K562 (cell line): Measurements from ENCODE around the gene AMIGO1. TPM values are rescaled to one million over a fixed set of nuclear protein-coding genes. Genes with fewer than 3 reads are reported as not detected.
A peak's percentile ranks its signal among the peaks of the same experiment; 100 is the strongest.

Experiments
- DIDO1 ChIP-seq: fragments of 450-650 bp; IDR thresholded peaks from 2 replicates; pipeline ENCODE4 v1.6.1; 2016; ENCODE audit warnings: low read depth, missing biosample characterization, missing genetic modification characterization
- DPF2 ChIP-seq: fragments of 450-650 bp; IDR thresholded peaks from 2 replicates; pipeline ENCODE4 v1.6.1; 2016
- GATA2 ChIP-seq: sonication (generic); formaldehyde crosslinking; IDR thresholded peaks from 2 replicates; pipeline ENCODE4 v1.4.0; 2020; ENCODE audit warnings: mild to moderate bottlenecking, missing genetic modification reagents
- HDGF ChIP-seq: fragments of 450-650 bp; IDR thresholded peaks from 2 replicates; pipeline ENCODE4 v1.6.1; 2016
- HOXB6 ChIP-seq: fragments of 250-450 bp; sonication (Bioruptor Pico); IDR thresholded peaks from 2 replicates; pipeline ENCODE4 v1.5.1; 2022; ENCODE audit warnings: mild to moderate bottlenecking, borderline replicate concordance
- KAT2B ChIP-seq: IDR thresholded peaks from one replicate; pipeline ENCODE4 v1.6.1; 2012; ENCODE audit warnings: low read depth, mild to moderate bottlenecking, control low read depth, inconsistent platforms, low read length, moderate library complexity
- LEF1 ChIP-seq: fragments of 450-650 bp; IDR thresholded peaks from 2 replicates; pipeline ENCODE4 v1.6.1; 2016; ENCODE audit warnings: mild to moderate bottlenecking
- MCM5 ChIP-seq: fragments of 450-650 bp; IDR thresholded peaks from 2 replicates; pipeline ENCODE4 v1.6.1; 2016; ENCODE audit warnings: low read depth
- SREBF2 ChIP-seq: sonication (generic); formaldehyde crosslinking; IDR thresholded peaks from 2 replicates; pipeline ENCODE4 v1.4.0; 2020; ENCODE audit warnings: mild to moderate bottlenecking, missing genetic modification reagents
- ZKSCAN3 ChIP-seq: fragments of 250-450 bp; sonication (Bioruptor Pico); IDR thresholded peaks from 2 replicates; pipeline ENCODE4 v1.4.0; 2020
- ZNF282 ChIP-seq: sonication (generic); formaldehyde crosslinking; IDR thresholded peaks from 2 replicates; pipeline ENCODE4 v1.8.1; 2023; ENCODE audit warnings: missing genetic modification reagents
- ZNF584 ChIP-seq: fragments of 200-800 bp; sonication (Bioruptor generic); IDR thresholded peaks from 2 replicates; pipeline ENCODE4 v1.6.1; 2016; ENCODE audit warnings: low read depth, mild to moderate bottlenecking, missing genetic modification characterization, missing compliant biosample characterization
- ZNF76 ChIP-seq: fragments of 250-450 bp; sonication (Bioruptor Pico); IDR thresholded peaks from 2 replicates; pipeline ENCODE4 v1.4.0; 2020; ENCODE audit warnings: mild to moderate bottlenecking, moderate library complexity, borderline replicate concordance
- ZZZ3 ChIP-seq: fragments of 450-650 bp; IDR thresholded peaks from 2 replicates; pipeline ENCODE4 v1.6.1; 2016; ENCODE audit warnings: antibody characterized with exemption, mild to moderate bottlenecking, moderate library complexity
- polyA plus RNA-seq, 8 experiments: library from polyadenylated mRNA; depleted of rRNA in 4 of 8; stranded (reverse) in 5 of 8; unstranded in 3 of 8; fragments of >200 nt; fragmentation: Nextera tagmentation in 2 of 8; fragmentation: Illumina TruSeq in 1 of 8; extraction: Ambion mirVana in 2 of 8; extraction: Trizol in 1 of 8; gene quantifications; 2 replicates each; pipeline versions ENCODE4 v1.2.1 to v1.2.3, GENCODE V29; 2011 to 2014; ENCODE audit warnings: inconsistent platforms in 1 of 8, missing spikeins in 1 of 8
- total RNA-seq, 7 experiments: library from RNA; depleted of rRNA in 6 of 7; stranded (reverse); fragments of >200 nt in 6 of 7; fragmentation: Illumina TruSeq in 2 of 7; extraction: Trizol in 2 of 7; gene quantifications; 2 replicates each; pipeline versions ENCODE4 v1.2.1 to v1.2.3, GENCODE V29; 2011 to 2021; ENCODE audit warnings: low replicate concordance in 1 of 7
- TF ChIP-seq, protein P1 (sequence below): fragments of 250-450 bp; sonication (Bioruptor Pico); IDR thresholded peaks from 2 replicates; pipeline ENCODE4 v1.8.0; 2021; ENCODE audit warnings: moderate library complexity, mild to moderate bottlenecking, inconsistent platforms
- TF ChIP-seq, protein P2 (sequence below), 2 experiments: fragments of 450-650 bp; conservative IDR thresholded peaks; 2 replicates each; pipeline ENCODE4 v1.6.1; 2017; ENCODE audit warnings: mild to moderate bottlenecking in 2 of 2, moderate library complexity in 2 of 2
- TF ChIP-seq, protein P3 (sequence below): fragments of 450-650 bp; IDR thresholded peaks from 2 replicates; pipeline ENCODE4 v1.7.0; 2016; ENCODE audit warnings: borderline replicate concordance
- TF ChIP-seq, protein P4 (sequence below): fragments of 200-800 bp; sonication (Bioruptor generic); IDR thresholded peaks from 2 replicates; pipeline ENCODE4 v1.6.1; 2016; ENCODE audit warnings: missing genetic modification characterization, missing compliant biosample characterization

Gene AMIGO1
- total and polyA plus RNA-seq, 9 of the 15 experiments (the other 6 are each of a cell fraction or from before 2014, with no cell fraction given), result 0.24 to 1.0 (median 0.54) TPM

DNA sequence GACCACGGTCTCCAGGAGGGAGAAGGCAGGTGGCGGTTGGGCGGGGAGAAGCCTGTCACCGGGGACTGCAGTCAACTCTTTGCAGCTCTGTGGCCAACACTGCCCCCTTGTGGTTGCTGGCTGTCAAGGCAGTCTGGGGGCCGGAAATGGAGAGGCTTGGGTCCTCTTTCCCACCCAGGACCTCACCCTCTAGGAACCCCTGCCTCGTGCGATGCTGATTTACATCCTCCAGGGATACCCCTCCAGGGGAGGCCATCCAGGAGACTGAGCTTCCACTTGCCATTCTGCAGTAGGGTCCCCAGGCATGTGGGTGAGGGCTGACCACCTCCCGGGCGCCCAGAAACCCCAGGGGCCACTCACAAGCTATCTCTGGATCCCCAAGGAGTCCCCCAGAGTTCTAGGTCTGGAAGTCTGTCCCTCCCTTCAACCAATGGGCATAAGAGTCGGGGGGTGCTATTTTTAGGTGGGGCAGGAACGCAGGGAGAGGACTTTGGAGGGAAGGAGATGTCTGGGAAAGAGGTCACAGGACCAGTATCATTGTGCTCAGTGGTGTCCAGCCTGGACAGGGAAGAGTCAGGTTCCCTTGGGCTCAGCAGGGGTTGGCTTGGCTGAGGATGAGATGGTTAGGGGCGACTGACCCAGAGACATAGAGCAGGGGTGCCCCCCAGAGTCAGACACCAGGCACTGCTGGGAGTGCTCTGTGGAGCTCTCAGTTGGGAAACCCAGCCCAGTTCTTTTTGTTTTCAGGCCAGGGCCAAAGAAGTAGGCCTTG lies 23.0 kb upstream of the AMIGO1 start (continued):
- TF ChIP-seq ZNF282 (CRISPR knock-in tag), result no peak
- TF ChIP-seq ZKSCAN3 (CRISPR knock-in tag), result no peak
- TF ChIP-seq, protein P1, sequence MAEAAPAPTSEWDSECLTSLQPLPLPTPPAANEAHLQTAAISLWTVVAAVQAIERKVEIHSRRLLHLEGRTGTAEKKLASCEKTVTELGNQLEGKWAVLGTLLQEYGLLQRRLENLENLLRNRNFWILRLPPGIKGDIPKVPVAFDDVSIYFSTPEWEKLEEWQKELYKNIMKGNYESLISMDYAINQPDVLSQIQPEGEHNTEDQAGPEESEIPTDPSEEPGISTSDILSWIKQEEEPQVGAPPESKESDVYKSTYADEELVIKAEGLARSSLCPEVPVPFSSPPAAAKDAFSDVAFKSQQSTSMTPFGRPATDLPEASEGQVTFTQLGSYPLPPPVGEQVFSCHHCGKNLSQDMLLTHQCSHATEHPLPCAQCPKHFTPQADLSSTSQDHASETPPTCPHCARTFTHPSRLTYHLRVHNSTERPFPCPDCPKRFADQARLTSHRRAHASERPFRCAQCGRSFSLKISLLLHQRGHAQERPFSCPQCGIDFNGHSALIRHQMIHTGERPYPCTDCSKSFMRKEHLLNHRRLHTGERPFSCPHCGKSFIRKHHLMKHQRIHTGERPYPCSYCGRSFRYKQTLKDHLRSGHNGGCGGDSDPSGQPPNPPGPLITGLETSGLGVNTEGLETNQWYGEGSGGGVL, result no peak
- TF ChIP-seq, protein P2, sequence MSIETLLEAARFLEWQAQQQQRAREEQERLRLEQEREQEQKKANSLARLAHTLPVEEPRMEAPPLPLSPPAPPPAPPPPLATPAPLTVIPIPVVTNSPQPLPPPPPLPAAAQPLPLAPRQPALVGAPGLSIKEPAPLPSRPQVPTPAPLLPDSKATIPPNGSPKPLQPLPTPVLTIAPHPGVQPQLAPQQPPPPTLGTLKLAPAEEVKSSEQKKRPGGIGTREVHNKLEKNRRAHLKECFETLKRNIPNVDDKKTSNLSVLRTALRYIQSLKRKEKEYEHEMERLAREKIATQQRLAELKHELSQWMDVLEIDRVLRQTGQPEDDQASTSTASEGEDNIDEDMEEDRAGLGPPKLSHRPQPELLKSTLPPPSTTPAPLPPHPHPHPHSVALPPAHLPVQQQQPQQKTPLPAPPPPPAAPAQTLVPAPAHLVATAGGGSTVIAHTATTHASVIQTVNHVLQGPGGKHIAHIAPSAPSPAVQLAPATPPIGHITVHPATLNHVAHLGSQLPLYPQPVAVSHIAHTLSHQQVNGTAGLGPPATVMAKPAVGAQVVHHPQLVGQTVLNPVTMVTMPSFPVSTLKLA (conservative IDR thresholded peaks at IDR 0.05), result no peak
- TF ChIP-seq HDGF, result peak; percentile 61; the same call in 1 of the 2 replicates
- TF ChIP-seq DPF2, result no peak
- no peak for TF ChIP-seq KAT2B
- TF ChIP-seq SREBF2 (CRISPR knock-in tag), result no peak
- TF ChIP-seq ZZZ3, result no peak
- no peak for TF ChIP-seq MCM5
- TF ChIP-seq, protein P3, sequence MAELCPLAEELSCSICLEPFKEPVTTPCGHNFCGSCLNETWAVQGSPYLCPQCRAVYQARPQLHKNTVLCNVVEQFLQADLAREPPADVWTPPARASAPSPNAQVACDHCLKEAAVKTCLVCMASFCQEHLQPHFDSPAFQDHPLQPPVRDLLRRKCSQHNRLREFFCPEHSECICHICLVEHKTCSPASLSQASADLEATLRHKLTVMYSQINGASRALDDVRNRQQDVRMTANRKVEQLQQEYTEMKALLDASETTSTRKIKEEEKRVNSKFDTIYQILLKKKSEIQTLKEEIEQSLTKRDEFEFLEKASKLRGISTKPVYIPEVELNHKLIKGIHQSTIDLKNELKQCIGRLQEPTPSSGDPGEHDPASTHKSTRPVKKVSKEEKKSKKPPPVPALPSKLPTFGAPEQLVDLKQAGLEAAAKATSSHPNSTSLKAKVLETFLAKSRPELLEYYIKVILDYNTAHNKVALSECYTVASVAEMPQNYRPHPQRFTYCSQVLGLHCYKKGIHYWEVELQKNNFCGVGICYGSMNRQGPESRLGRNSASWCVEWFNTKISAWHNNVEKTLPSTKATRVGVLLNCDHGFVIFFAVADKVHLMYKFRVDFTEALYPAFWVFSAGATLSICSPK, result no peak
- TF ChIP-seq ZNF76 (CRISPR knock-in tag), result no peak
- TF ChIP-seq ZNF584, result no peak
- no peak for TF ChIP-seq GATA2
- TF ChIP-seq DIDO1, result no peak
- no peak for TF ChIP-seq LEF1
- no peak for TF ChIP-seq HOXB6 (CRISPR knock-in tag)
- TF ChIP-seq, protein P4, sequence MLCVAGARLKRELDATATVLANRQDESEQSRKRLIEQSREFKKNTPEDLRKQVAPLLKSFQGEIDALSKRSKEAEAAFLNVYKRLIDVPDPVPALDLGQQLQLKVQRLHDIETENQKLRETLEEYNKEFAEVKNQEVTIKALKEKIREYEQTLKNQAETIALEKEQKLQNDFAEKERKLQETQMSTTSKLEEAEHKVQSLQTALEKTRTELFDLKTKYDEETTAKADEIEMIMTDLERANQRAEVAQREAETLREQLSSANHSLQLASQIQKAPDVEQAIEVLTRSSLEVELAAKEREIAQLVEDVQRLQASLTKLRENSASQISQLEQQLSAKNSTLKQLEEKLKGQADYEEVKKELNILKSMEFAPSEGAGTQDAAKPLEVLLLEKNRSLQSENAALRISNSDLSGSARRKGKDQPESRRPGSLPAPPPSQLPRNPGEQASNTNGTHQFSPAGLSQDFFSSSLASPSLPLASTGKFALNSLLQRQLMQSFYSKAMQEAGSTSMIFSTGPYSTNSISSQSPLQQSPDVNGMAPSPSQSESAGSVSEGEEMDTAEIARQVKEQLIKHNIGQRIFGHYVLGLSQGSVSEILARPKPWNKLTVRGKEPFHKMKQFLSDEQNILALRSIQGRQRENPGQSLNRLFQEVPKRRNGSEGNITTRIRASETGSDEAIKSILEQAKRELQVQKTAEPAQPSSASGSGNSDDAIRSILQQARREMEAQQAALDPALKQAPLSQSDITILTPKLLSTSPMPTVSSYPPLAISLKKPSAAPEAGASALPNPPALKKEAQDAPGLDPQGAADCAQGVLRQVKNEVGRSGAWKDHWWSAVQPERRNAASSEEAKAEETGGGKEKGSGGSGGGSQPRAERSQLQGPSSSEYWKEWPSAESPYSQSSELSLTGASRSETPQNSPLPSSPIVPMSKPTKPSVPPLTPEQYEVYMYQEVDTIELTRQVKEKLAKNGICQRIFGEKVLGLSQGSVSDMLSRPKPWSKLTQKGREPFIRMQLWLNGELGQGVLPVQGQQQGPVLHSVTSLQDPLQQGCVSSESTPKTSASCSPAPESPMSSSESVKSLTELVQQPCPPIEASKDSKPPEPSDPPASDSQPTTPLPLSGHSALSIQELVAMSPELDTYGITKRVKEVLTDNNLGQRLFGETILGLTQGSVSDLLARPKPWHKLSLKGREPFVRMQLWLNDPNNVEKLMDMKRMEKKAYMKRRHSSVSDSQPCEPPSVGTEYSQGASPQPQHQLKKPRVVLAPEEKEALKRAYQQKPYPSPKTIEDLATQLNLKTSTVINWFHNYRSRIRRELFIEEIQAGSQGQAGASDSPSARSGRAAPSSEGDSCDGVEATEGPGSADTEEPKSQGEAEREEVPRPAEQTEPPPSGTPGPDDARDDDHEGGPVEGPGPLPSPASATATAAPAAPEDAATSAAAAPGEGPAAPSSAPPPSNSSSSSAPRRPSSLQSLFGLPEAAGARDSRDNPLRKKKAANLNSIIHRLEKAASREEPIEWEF (CRISPR knock-in tag), result no peak
